ENCODE measurements around the gene COL18A1. TPM values are rescaled to one million over a fixed set of nuclear protein-coding genes. Genes with fewer than 3 reads are reported as not detected.

COL18A1 gene
- total and polyA plus RNA-seq, 2 donors (not counting 1 experiment from before 2014, with no cell fraction given), result 15.6 to 24.7 TPM

DNA sequence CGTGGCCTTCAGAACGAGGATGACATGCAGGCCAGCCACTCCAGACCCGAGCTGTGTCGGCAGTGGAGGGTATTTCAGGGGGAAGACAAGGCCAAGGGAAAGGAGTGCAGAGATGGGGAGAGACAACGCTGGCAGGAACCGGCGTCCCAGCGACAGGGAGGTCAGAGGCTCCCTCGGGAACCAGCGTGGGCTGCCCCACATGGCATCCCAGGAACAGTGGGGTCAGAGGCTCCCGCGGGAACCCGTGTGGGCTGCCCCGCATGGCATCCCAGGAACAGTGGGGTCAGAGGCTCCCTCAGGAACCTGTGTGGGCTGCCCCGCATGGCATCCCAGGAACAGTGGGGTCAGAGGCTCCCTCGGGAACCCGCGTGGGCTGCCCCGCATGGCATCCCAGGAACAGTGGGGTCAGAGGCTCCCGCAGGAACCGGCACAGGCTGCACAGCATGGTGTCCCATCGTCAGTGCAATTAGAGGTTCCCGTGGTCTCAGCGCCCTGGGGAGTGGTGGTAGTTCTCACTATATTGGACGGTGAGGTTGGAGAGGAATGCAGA, 94.3 kb downstream of the COL18A1 start:
- POLR2A ChIA-PET, result no interaction called here
- ATAC-seq (ENCODE audit: low read depth) (no peak), DNase-seq (no peak)
- no peak overlapping the region for H3K27ac ChIP-seq (ENCODE audit: low read length in 2 of 2)
- H3K79me2 ChIP-seq (ENCODE audit: control insufficient read depth, insufficient read depth, low read length), result no peaks in the 10 kb centered on the region
- H3K4me2 ChIP-seq (replicated peaks; ENCODE audit: low read depth, low read length, poor library complexity, severe bottlenecking), result no peak overlapping the region
- TF ChIP-seq CTCF (IDR thresholded peaks at IDR 0.05), result no peak
- no peak for TF ChIP-seq EZH2 (IDR thresholded peaks at IDR 0.05; ENCODE audit: borderline replicate concordance, insufficient read depth, low read depth, low read length, poor library complexity, severe bottlenecking)
- H3K4me1 Mint-ChIP-seq, result no peaks in the 10 kb centered on the region
- no peaks in the 10 kb centered on the region for H3K36me3 ChIP-seq (replicated peaks in 1 of 2; ENCODE audit: control extremely low read depth in 1 of 2, control insufficient read depth in 1 of 2, extremely low read depth in 1 of 2, insufficient read depth in 2 of 2, low read length in 1 of 2)
- no peaks in the 10 kb centered on the region for H3K4me1 ChIP-seq (ENCODE audit: control insufficient read depth in 2 of 2, insufficient read depth in 2 of 2, low read length in 2 of 2)
- no peaks in the 10 kb centered on the region for H4K20me1 ChIP-seq (ENCODE audit: control insufficient read depth, insufficient read depth, low read length, poor library complexity, severe bottlenecking)
- CTCF ChIA-PET, result no interaction called here
- H3K9me3 ChIP-seq (ENCODE audit: control extremely low read depth in 1 of 3, control insufficient read depth in 2 of 3, insufficient read depth in 1 of 3, low read length in 2 of 3), result no peaks in the 10 kb centered on the region
- H2AFZ ChIP-seq (ENCODE audit: insufficient read depth, low read depth, low read length, poor library complexity, severe bottlenecking), result no peak overlapping the region
- no peak overlapping the region for H3K4me3 Mint-ChIP-seq
- 90% methylated on average over 25 of the region's 25 CpGs for WGBS (ENCODE audit: insufficient coverage)
- intact Hi-C loops (cut with micrococcal nuclease), result no loop called here
- H3K27ac Mint-ChIP-seq, result no peak overlapping the region
- no peaks in the 10 kb centered on the region for H3K9me3 Mint-ChIP-seq (ENCODE audit: insufficient read depth)
- H3K9ac ChIP-seq (ENCODE audit: low read length), result no peak overlapping the region
- H3K27me3 ChIP-seq (replicated peaks in 1 of 4; ENCODE audit: control extremely low read depth in 1 of 4, control insufficient read depth in 3 of 4, insufficient read depth in 4 of 4, low read length in 3 of 4), result no peaks in the 10 kb centered on the region
- H3K27me3 Mint-ChIP-seq, result peaks cover 4% of the 10 kb centered on the region
- H3K4me3 ChIP-seq (ENCODE audit: control extremely low read depth in 1 of 5, extremely low read depth in 1 of 5, insufficient read depth in 1 of 5, low read depth in 2 of 5, low read length in 4 of 5), result no peak overlapping the region

GRCh38 chr21:45499970-45500577, 95.1 kb downstream of the COL18A1 start:
- 88% methylated on average over 5 of the region's 6 CpGs for WGBS (ENCODE audit: insufficient coverage)
- Mint-ChIP-seq H3K4me3 (no peak overlapping the region), H3K9me3 (ENCODE audit: insufficient read depth) (no peaks in the 10 kb centered on the region), H3K27me3 (peaks cover 4% of the 10 kb centered on the region), H3K27ac (no peak overlapping the region), H3K4me1 (no peaks in the 10 kb centered on the region)
- TF ChIP-seq EZH2 (IDR thresholded peaks at IDR 0.05; ENCODE audit: borderline replicate concordance, insufficient read depth, low read depth, low read length, poor library complexity, severe bottlenecking) (no peak), CTCF (IDR thresholded peaks at IDR 0.05) (no peak)
- Histone ChIP-seq H3K9me3 (ENCODE audit: control extremely low read depth in 1 of 3, control insufficient read depth in 2 of 3, insufficient read depth in 1 of 3, low read length in 2 of 3) (no peaks in the 10 kb centered on the region), H4K20me1 (ENCODE audit: control insufficient read depth, insufficient read depth, low read length, poor library complexity, severe bottlenecking) (no peaks in the 10 kb centered on the region), H3K27ac (ENCODE audit: low read length in 2 of 2) (no peak overlapping the region), H2AFZ (ENCODE audit: insufficient read depth, low read depth, low read length, poor library complexity, severe bottlenecking) (no peak overlapping the region), H3K36me3 (replicated peaks in 1 of 2; ENCODE audit: control extremely low read depth in 1 of 2, control insufficient read depth in 1 of 2, extremely low read depth in 1 of 2, insufficient read depth in 2 of 2, low read length in 1 of 2) (no peaks in the 10 kb centered on the region), H3K4me2 (replicated peaks; ENCODE audit: low read depth, low read length, poor library complexity, severe bottlenecking) (no peak overlapping the region), H3K4me3 (ENCODE audit: control extremely low read depth in 1 of 5, extremely low read depth in 1 of 5, insufficient read depth in 1 of 5, low read depth in 2 of 5, low read length in 4 of 5) (no peak overlapping the region), H3K27me3 (replicated peaks in 1 of 4; ENCODE audit: control extremely low read depth in 1 of 4, control insufficient read depth in 3 of 4, insufficient read depth in 4 of 4, low read length in 3 of 4) (no peaks in the 10 kb centered on the region), H3K9ac (ENCODE audit: low read length) (no peak overlapping the region), H3K4me1 (ENCODE audit: control insufficient read depth in 2 of 2, insufficient read depth in 2 of 2, low read length in 2 of 2) (no peaks in the 10 kb centered on the region), H3K79me2 (ENCODE audit: control insufficient read depth, insufficient read depth, low read length) (no peaks in the 10 kb centered on the region)
- ChIA-PET POLR2A (no interaction called here), CTCF (no interaction called here)
- ATAC-seq (ENCODE audit: low read depth) (no peak), DNase-seq (no peak)
- intact Hi-C loops (cut with micrococcal nuclease), result no loop called here
